WTC11 (cell line): ENCODE data around the gene ZNG1A. TPM values are rescaled to one million over a fixed set of nuclear protein-coding genes. Genes with fewer than 3 reads are reported as not detected.

Experiments
- EMX1 ChIP-seq: fragments of 250-450 bp; sonication (Bioruptor Pico); IDR thresholded peaks from 2 replicates; pipeline ENCODE4 v1.8.0; 2021; ENCODE audit warnings: mild to moderate bottlenecking
- ETV6 ChIP-seq: sonication (generic); formaldehyde crosslinking; IDR thresholded peaks from 2 replicates; pipeline ENCODE4 v1.8.1; 2022; ENCODE audit warnings: mild to moderate bottlenecking, missing genetic modification reagents
- FOXJ3 ChIP-seq: sonication (generic); formaldehyde crosslinking; IDR thresholded peaks from 2 replicates; pipeline ENCODE4 v1.9.0; 2021; ENCODE audit warnings: missing genetic modification reagents, mild to moderate bottlenecking, borderline replicate concordance
- FOXP1 ChIP-seq: sonication (generic); formaldehyde crosslinking; IDR thresholded peaks from 2 replicates; pipeline ENCODE4 v1.8.0; 2022; ENCODE audit warnings: missing genetic modification reagents, mild to moderate bottlenecking, moderate library complexity, borderline replicate concordance
- GTF2I ChIP-seq: fragments of 250-450 bp; sonication (Bioruptor Pico); conservative IDR thresholded peaks from 2 replicates; pipeline ENCODE4 v1.4.0; 2021; ENCODE audit warnings: mild to moderate bottlenecking
- MYBL2 ChIP-seq: sonication (generic); formaldehyde crosslinking; IDR thresholded peaks from 2 replicates; pipeline ENCODE4 v1.8.1; 2023; ENCODE audit warnings: mild to moderate bottlenecking, moderate library complexity, missing genetic modification reagents
- PRRX2 ChIP-seq: fragments of 250-450 bp; sonication (Bioruptor Pico); IDR thresholded peaks from 2 replicates; pipeline ENCODE4 v1.8.0; 2021; ENCODE audit warnings: mild to moderate bottlenecking
- RELA ChIP-seq: sonication (generic); formaldehyde crosslinking; IDR thresholded peaks from 2 replicates; pipeline ENCODE4 v1.8.1; 2022; ENCODE audit warnings: missing genetic modification reagents, mild to moderate bottlenecking, borderline replicate concordance
- SMAD3 ChIP-seq: sonication (generic); formaldehyde crosslinking; IDR thresholded peaks from 2 replicates; pipeline ENCODE4 v1.8.0; 2022; ENCODE audit warnings: missing genetic modification reagents, mild to moderate bottlenecking, borderline replicate concordance
- SMAD4 ChIP-seq: sonication (generic); formaldehyde crosslinking; IDR thresholded peaks from 2 replicates; pipeline ENCODE4 v1.8.0; 2022; ENCODE audit warnings: mild to moderate bottlenecking, missing genetic modification reagents
- SOX15 ChIP-seq: fragments of 250-450 bp; sonication (Bioruptor Pico); IDR thresholded peaks from 2 replicates; pipeline ENCODE4 v1.9.0; 2021; ENCODE audit warnings: mild to moderate bottlenecking
- SP1 ChIP-seq: sonication (generic); formaldehyde crosslinking; conservative IDR thresholded peaks from 2 replicates; pipeline ENCODE4 v1.8.1; 2022; ENCODE audit warnings: missing genetic modification reagents
- TCF7 ChIP-seq: sonication (generic); formaldehyde crosslinking; IDR thresholded peaks from 2 replicates; pipeline ENCODE4 v1.8.0; 2022; ENCODE audit warnings: mild to moderate bottlenecking, low read depth, missing genetic modification reagents, moderate library complexity
- TEAD1 ChIP-seq: sonication (generic); formaldehyde crosslinking; IDR thresholded peaks from 2 replicates; pipeline ENCODE4 v1.8.0; 2022; ENCODE audit warnings: mild to moderate bottlenecking, missing genetic modification reagents
- TEAD4 ChIP-seq: sonication (generic); formaldehyde crosslinking; IDR thresholded peaks from 2 replicates; pipeline ENCODE4 v1.8.0; 2022; ENCODE audit warnings: mild to moderate bottlenecking, missing genetic modification reagents
- TP53 ChIP-seq: sonication (generic); formaldehyde crosslinking; IDR thresholded peaks from 2 replicates; pipeline ENCODE4 v1.8.1; 2023; ENCODE audit warnings: mild to moderate bottlenecking, missing genetic modification reagents
- ZNF121 ChIP-seq: sonication (generic); formaldehyde crosslinking; IDR thresholded peaks from 2 replicates; pipeline ENCODE4 v1.8.0; 2023; ENCODE audit warnings: missing genetic modification reagents
- ZNF138 ChIP-seq: sonication (generic); formaldehyde crosslinking; conservative IDR thresholded peaks from 2 replicates; pipeline ENCODE4 v1.8.1; 2022; ENCODE audit warnings: mild to moderate bottlenecking, moderate library complexity, missing genetic modification reagents
- ZNF219 ChIP-seq: sonication (generic); formaldehyde crosslinking; IDR thresholded peaks from 2 replicates; pipeline ENCODE4 v1.8.0; 2023; ENCODE audit warnings: missing genetic modification reagents, mild to moderate bottlenecking, borderline replicate concordance
- ZNF263 ChIP-seq: sonication (generic); formaldehyde crosslinking; IDR thresholded peaks from 2 replicates; pipeline ENCODE4 v1.8.1; 2022; ENCODE audit warnings: low read depth, mild to moderate bottlenecking, moderate library complexity, missing genetic modification reagents
- ZNF317 ChIP-seq: sonication (generic); formaldehyde crosslinking; IDR thresholded peaks from 2 replicates; pipeline ENCODE4 v1.8.1; 2023; ENCODE audit warnings: low read depth, mild to moderate bottlenecking, moderate library complexity, missing genetic modification reagents, borderline replicate concordance
- total RNA-seq: library from RNA; stranded (reverse); gene quantifications from 3 replicates; pipeline ENCODE4 v1.2.3, GENCODE V29; 2021
- TF ChIP-seq, protein P1 (sequence below): sonication (generic); formaldehyde crosslinking; IDR thresholded peaks from 2 replicates; pipeline ENCODE4 v1.8.1; 2023; ENCODE audit warnings: mild to moderate bottlenecking, missing genetic modification reagents
- TF ChIP-seq, protein P2 (sequence below): sonication (generic); formaldehyde crosslinking; conservative IDR thresholded peaks from 2 replicates; pipeline ENCODE4 v1.8.1; 2023; ENCODE audit warnings: mild to moderate bottlenecking, low read depth, missing genetic modification reagents, moderate library complexity
- TF ChIP-seq, protein P3 (sequence below): sonication (generic); formaldehyde crosslinking; IDR thresholded peaks from 2 replicates; pipeline ENCODE4 v1.8.0; 2022; ENCODE audit warnings: mild to moderate bottlenecking, missing genetic modification reagents
- TF ChIP-seq, protein P4 (sequence below): fragments of 250-450 bp; sonication (Bioruptor Pico); conservative IDR thresholded peaks from 2 replicates; pipeline ENCODE4 v1.9.0; 2021; ENCODE audit warnings: mild to moderate bottlenecking
- TF ChIP-seq, protein P5 (sequence below): fragments of 200-600 bp; IDR thresholded peaks from 2 replicates; pipeline ENCODE4 v1.8.0; 2022; ENCODE audit warnings: antibody characterized with exemption
- TF ChIP-seq, protein P6 (sequence below): fragments of 250-450 bp; sonication (Bioruptor Pico); IDR thresholded peaks from 2 replicates; pipeline ENCODE4 v2.1.2; 2022; ENCODE audit warnings: mild to moderate bottlenecking, moderate library complexity
- TF ChIP-seq, protein P7 (sequence below): sonication (generic); formaldehyde crosslinking; IDR thresholded peaks from 2 replicates; pipeline ENCODE4 v1.8.1; 2022; ENCODE audit warnings: mild to moderate bottlenecking, missing genetic modification reagents, moderate library complexity, borderline replicate concordance

Gene ZNG1A
- total RNA-seq, 1 experiment from 2014 or later, result 44.4 TPM

DNA sequence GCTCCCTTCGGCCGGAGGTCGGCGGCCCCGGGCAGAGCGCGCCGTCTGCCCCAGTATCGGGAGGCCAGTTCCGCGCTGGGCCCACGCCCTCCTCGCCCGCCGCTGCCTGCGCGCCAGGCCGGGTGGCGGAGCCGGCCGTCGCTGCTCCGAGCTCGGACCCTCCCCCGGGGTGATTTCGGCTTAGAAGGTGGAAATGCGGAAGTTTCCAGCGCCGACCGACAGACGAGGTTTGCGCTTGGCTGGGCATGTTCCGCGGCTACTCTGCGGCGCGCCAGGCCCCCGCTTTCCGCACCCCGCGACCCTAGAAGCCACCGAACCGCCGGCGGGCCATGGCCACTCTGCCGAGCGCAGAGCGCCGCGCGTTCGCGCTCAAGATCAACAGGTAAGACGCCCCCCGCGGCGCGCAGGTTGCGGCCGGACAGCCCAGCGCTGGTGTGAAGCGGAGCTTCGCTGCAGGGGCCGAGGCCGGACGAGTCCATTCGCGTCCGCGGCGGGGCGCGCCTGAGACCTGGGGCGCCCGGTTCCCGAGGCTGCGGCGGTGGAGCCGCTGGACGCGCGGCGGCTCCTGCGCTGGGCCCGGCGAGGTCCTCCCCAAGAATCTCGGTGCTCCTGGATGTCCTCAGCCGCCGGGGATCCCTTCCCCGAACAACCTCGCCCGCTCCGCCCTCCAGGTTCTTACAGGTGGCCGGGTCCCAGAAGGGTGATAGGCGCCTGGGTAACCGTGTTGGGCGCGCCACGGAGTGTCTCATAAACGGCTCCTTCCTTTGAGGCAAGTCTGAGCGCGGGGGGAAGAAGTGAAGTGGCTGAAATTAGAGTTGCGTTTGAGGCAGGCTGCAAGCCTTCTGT lies 36.0 kb upstream of the ZNG1A start, which contains the start of gene DOCK8 (continued):
- TF ChIP-seq GTF2I (no peak), FOXP1 (CRISPR knock-in tag) (peak; percentile 89), ZNF263 (peak; percentile 99), ZNF121 (no peak), PRRX2 (CRISPR knock-in tag) (no peak), SMAD4 (no peak), ZNF138 (CRISPR knock-in tag) (no peak), MYBL2 (CRISPR knock-in tag) (peak; percentile 43; the same call in 1 of the 2 replicates), TCF7 (no peak), RELA (CRISPR knock-in tag) (no peak), FOXJ3 (no peak), SP1 (CRISPR knock-in tag) (peak; percentile 5; the same call in 1 of the 2 replicates), SMAD3 (CRISPR knock-in tag) (no peak), TP53 (peak; percentile 51; the same call in 1 of the 2 replicates), TEAD1 (no peak), ETV6 (peak; percentile 80), ZNF317 (CRISPR knock-in tag) (peak; percentile 35; the same call in 1 of the 2 replicates), TEAD4 (CRISPR knock-in tag) (no peak), ZNF219 (CRISPR knock-in tag) (no peak; the same call in 1 of the 2 replicates), EMX1 (CRISPR knock-in tag) (no peak), SOX15 (CRISPR knock-in tag) (no peak)
- TF ChIP-seq, protein P1, sequence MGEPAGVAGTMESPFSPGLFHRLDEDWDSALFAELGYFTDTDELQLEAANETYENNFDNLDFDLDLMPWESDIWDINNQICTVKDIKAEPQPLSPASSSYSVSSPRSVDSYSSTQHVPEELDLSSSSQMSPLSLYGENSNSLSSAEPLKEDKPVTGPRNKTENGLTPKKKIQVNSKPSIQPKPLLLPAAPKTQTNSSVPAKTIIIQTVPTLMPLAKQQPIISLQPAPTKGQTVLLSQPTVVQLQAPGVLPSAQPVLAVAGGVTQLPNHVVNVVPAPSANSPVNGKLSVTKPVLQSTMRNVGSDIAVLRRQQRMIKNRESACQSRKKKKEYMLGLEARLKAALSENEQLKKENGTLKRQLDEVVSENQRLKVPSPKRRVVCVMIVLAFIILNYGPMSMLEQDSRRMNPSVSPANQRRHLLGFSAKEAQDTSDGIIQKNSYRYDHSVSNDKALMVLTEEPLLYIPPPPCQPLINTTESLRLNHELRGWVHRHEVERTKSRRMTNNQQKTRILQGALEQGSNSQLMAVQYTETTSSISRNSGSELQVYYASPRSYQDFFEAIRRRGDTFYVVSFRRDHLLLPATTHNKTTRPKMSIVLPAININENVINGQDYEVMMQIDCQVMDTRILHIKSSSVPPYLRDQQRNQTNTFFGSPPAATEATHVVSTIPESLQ (CRISPR knock-in tag), result no peak
- TF ChIP-seq, protein P2, sequence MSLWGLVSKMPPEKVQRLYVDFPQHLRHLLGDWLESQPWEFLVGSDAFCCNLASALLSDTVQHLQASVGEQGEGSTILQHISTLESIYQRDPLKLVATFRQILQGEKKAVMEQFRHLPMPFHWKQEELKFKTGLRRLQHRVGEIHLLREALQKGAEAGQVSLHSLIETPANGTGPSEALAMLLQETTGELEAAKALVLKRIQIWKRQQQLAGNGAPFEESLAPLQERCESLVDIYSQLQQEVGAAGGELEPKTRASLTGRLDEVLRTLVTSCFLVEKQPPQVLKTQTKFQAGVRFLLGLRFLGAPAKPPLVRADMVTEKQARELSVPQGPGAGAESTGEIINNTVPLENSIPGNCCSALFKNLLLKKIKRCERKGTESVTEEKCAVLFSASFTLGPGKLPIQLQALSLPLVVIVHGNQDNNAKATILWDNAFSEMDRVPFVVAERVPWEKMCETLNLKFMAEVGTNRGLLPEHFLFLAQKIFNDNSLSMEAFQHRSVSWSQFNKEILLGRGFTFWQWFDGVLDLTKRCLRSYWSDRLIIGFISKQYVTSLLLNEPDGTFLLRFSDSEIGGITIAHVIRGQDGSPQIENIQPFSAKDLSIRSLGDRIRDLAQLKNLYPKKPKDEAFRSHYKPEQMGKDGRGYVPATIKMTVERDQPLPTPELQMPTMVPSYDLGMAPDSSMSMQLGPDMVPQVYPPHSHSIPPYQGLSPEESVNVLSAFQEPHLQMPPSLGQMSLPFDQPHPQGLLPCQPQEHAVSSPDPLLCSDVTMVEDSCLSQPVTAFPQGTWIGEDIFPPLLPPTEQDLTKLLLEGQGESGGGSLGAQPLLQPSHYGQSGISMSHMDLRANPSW (CRISPR knock-in tag), result no peak
- TF ChIP-seq, protein P3, sequence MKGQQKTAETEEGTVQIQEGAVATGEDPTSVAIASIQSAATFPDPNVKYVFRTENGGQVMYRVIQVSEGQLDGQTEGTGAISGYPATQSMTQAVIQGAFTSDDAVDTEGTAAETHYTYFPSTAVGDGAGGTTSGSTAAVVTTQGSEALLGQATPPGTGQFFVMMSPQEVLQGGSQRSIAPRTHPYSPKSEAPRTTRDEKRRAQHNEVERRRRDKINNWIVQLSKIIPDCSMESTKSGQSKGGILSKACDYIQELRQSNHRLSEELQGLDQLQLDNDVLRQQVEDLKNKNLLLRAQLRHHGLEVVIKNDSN (CRISPR knock-in tag), result no peak
- TF ChIP-seq, protein P4, sequence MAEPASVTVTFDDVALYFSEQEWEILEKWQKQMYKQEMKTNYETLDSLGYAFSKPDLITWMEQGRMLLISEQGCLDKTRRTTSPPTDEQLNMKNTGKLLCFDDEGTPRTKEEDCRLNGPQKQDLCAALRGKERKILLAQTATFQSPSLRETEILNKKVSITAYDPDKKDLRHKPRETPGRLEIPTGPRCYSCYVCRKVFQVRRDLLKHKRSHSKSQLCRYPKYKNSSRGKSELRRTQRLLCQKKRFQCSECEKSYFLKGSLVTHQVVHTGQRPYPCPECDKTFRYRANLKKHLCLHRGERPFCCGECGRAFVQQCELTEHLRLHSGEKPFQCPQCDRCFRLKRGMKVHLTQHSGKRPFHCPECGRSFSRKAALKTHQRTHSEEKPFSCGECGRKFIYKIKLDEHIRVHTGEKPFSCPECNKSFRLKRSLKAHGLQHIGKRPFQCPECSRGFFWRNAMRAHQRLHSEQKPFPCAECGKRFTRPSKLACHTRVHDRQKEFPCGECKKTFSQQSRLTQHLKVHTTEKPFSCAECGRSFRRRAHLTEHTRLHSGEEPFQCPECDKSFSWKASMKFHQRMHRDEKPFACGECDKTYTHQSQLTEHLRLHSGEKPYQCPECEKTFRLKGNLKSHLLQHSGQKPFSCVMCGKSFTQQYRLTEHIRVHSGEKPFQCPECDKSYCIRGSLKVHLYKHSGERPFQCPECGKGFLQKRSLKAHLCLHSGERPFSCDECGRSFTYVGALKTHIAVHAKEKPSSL (CRISPR knock-in tag), result no peak
- TF ChIP-seq, protein P5, sequence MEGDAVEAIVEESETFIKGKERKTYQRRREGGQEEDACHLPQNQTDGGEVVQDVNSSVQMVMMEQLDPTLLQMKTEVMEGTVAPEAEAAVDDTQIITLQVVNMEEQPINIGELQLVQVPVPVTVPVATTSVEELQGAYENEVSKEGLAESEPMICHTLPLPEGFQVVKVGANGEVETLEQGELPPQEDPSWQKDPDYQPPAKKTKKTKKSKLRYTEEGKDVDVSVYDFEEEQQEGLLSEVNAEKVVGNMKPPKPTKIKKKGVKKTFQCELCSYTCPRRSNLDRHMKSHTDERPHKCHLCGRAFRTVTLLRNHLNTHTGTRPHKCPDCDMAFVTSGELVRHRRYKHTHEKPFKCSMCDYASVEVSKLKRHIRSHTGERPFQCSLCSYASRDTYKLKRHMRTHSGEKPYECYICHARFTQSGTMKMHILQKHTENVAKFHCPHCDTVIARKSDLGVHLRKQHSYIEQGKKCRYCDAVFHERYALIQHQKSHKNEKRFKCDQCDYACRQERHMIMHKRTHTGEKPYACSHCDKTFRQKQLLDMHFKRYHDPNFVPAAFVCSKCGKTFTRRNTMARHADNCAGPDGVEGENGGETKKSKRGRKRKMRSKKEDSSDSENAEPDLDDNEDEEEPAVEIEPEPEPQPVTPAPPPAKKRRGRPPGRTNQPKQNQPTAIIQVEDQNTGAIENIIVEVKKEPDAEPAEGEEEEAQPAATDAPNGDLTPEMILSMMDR, result no peak
- TF ChIP-seq, protein P6, sequence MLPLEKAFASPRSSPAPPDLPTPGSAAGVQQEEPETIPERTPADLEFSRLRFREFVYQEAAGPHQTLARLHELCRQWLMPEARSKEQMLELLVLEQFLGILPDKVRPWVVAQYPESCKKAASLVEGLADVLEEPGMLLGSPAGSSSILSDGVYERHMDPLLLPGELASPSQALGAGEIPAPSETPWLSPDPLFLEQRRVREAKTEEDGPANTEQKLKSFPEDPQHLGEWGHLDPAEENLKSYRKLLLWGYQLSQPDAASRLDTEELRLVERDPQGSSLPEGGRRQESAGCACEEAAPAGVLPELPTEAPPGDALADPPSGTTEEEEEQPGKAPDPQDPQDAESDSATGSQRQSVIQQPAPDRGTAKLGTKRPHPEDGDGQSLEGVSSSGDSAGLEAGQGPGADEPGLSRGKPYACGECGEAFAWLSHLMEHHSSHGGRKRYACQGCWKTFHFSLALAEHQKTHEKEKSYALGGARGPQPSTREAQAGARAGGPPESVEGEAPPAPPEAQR (CRISPR knock-in tag), result no peak
- TF ChIP-seq, protein P7, sequence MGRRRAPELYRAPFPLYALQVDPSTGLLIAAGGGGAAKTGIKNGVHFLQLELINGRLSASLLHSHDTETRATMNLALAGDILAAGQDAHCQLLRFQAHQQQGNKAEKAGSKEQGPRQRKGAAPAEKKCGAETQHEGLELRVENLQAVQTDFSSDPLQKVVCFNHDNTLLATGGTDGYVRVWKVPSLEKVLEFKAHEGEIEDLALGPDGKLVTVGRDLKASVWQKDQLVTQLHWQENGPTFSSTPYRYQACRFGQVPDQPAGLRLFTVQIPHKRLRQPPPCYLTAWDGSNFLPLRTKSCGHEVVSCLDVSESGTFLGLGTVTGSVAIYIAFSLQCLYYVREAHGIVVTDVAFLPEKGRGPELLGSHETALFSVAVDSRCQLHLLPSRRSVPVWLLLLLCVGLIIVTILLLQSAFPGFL (CRISPR knock-in tag), result no peak
